ENCODE data around the gene MED10.

MED10 gene

DNA sequence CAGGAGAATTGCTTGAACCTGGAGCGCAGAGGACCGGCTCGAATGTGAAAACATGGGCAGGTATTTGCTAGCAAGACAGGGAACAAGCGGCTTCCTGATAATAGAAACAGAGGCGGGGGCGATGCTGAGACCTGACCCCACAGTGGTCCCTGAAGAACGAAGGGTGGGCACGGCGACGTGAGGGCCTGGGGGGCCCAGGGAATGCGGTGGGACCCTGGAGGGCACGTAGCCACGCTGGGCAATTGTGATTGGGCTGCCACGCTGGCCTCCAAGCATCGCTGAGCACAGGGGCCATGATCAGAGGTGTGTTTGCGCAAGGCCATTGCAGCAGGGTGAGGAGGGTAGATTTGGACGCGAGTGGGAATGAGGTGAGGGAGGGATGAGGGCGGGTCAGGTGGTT lies 30.7 kb downstream of the MED10 start:
- no peak for DNase-seq

DNA sequence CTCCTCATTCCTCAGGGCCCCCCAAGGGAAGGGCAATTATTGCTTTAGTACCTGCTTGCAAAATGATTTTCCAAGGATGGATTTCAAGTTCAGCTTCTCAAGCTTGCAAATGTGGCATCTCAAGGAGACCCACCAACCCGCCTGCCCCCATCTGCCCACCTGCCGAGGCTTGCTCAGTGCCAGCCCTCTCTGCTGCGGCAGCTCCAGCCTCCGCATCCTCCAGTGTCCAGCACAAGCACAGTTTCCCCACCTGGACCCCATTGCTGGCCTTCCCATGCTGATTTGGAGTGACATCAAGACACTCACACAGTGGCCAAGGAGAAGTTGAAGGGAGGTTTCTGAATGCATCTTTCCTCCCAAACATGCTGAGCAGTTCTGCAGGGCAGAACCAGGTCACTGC lies 31.2 kb downstream of the MED10 start:
- no peak for DNase-seq

DNA sequence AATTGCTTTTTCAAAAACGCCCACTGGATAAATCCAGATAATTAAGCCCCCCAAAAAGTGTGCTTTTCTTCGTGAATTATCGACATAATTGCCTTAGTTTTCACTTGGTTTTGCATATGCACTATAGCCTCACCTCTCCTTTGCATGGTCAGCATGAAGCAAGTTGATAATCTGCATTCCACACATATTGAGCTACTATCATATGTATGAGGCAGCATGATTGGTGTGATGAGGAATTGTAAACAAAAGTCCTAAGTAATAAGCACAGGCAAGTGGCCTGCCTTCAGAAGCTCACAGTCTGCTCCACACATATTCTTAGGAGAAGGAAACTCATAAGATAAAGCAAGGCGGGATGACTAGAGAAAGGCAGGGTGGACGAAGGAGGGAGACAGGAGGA lies 33.8 kb downstream of the MED10 start:
- DNase-seq, result no peak

- no peak for DNase-seq
Measured at GRCh38 chr5:6343951-6344592, 34.3 kb downstream of the MED10 start.

GRCh38 chr5:6342689-6343315 lies 35.5 kb downstream of the MED10 start:
- no peak for DNase-seq

DNA sequence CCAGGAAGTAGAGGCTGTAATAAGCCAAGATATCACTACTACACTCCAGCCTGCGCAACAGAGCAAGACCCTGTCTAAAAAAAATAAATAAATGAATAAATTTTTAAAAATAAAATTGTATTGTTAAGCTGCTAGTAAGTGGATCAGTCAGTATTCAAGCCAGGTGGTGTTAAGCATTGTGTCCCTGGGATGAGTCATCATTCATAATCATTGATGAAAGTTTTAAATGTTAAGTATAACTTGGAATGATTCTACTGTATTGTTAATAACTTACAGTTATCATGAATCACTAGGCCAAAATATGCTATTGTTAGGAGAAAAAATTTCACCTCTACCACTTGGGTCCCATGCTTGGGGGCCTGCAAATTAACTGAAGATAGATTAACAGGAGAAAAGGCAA lies 38.2 kb downstream of the MED10 start:
- no peak for DNase-seq

DNA sequence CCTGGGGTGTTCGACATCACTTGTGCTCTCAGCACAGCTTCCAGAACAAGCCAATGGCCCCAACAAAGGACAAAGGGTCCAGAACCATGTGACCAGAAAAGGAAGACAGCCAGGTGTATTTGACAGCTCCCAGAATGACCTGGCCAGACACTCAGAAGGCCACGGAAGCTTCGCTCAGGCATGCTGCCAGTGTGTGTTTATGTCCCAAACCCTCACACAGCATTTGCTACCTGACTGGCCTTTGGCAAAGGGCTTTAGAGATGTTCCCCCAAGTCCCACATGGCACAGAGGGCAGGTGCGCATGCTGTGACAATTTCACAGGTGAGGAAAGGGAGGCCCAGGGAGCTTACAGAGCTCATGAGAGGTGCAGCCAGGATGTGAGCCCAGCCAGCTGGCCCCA lies 39.5 kb downstream of the MED10 start:
- no peak for DNase-seq

DNA sequence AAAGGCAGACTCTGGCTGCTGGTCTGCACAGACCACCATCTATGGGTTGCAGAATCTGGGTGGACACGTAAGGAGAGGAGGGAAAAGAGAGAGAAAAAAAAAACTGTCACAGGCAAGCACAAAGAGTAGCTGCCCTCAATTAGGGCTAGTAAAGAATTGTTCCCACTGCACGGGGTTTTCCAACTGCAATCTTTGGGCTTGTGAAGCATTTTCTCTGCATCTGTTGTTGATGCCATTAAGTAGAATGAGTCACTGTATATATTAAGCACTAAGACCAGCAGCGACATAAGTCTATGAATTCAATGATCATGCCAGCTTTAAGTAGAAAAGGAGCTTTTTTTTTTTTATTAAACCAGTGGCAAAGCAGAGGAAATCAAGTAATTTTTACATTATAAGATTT lies 40.2 kb downstream of the MED10 start:
- no peak for DNase-seq

DNA sequence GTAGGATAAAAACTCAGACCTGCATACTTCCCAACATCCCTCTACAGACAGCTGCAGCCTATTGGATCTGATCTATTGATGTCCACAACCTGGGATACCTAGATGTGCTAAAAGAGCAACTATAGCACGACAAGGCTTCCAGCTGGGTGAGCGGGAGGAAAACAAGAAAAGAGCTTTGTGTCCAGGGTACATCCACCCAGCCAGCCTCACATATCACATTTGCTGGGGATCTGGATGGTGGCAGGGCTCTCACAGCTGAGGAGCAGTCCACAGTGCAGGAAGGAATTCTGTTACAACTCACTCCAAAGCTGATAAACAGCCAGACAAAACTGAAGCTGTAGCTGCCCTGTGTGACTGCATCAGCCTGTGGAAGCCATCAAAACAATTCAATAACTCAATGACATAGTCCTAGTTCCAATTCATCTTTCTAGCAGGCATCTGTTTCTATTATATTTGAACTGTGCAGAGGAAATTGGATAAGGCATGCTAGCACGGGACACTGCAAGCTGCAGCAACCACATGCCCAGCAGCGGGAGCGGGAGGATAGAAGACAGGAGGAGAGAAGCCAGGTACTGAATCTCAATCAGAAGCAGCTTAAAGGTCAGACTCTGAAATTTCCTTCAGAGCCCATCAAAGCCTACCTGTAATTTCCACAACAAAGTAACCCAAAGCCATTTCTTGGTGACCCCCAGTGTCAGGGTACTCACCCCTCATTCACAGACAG lies 45.0 kb downstream of the MED10 start:
- DNase-seq, result no peak

DNA sequence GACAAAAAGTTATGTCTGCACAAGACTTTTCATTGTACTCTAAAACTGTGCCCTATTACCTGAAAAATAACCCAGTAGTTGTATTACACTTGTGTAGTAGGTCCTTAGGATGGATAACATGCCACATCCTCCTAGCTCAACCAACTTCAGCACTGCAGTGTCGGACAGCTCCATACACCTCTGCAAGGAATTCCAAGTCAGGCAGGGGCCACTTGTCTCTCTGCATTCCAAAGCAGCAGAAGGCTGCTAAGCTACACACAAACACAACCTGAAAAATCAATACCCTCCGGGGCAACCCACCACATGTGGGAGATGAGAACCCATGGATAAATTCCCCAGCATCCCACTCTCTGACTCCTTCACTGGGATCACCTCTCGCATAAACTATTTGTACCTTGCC lies 50.2 kb downstream of the MED10 start:
- no peak for DNase-seq

GRCh38 chr5:6326776-6327175 lies 51.6 kb downstream of the MED10 start:
- DNase-seq, result no peak

GRCh38 chr5:6322163-6322713 lies 56.1 kb downstream of the MED10 start:
- no peak for DNase-seq
